ENCODE results near the gene HMGN4. TPM values are rescaled to one million over a fixed set of nuclear protein-coding genes. Genes with fewer than 3 reads are reported as not detected.
"Not testable (repeated sequence)": the region's sequence is repeated elsewhere in the genome, so short reads cannot be mapped to it uniquely, and the experiment has no call there.

Gene HMGN4
- total RNA-seq, 1 donor from 2014 or later: 29.0 TPM

GRCh38 chr6:26539071-26539615 lies 977 bp downstream of the HMGN4 start:
- intact Hi-C loops (cut with DNase I): loop anchor here (5.0 to 10.0 kb wide), 3 partner anchors 227 to 936 kb away; partner anchors contain the start of gene ZNF184
- no peak for DNase-seq (ENCODE audit: missing footprints)
- ATAC-seq: no peak

GRCh38 chr6:26541579-26541978 lies 3.4 kb downstream of the HMGN4 start:
- no peak for ATAC-seq
- intact Hi-C loops (cut with DNase I): no loop called here

GRCh38 chr6:26543953-26544352 lies 5.8 kb downstream of the HMGN4 start:
- ATAC-seq: no peak
- intact Hi-C loops (cut with DNase I): no loop called here
- no peak for DNase-seq (ENCODE audit: missing footprints)

More at GRCh38 chr6:26541579-26541978, 3.4 kb downstream of the HMGN4 start:
- DNase-seq (ENCODE audit: missing footprints): no peak

GRCh38 chr6:26544473-26544872 lies 6.3 kb downstream of the HMGN4 start:
- intact Hi-C loops (cut with DNase I): no loop called here

GRCh38 chr6:26545627-26546026 lies 7.5 kb downstream of the HMGN4 start:
- DNase-seq (ENCODE audit: missing footprints): no peak
- intact Hi-C loops (cut with DNase I): no loop called here
- ATAC-seq: no peak

More at GRCh38 chr6:26544473-26544872, 6.3 kb downstream of the HMGN4 start:
- ATAC-seq (no peak), DNase-seq (ENCODE audit: missing footprints) (no peak)

- intact Hi-C loops (cut with DNase I); DNase-seq (ENCODE audit: missing footprints); ATAC-seq: not testable (repeated sequence)
Observed at GRCh38 chr6:26547363-26547762, 9.2 kb downstream of the HMGN4 start.

GRCh38 chr6:26550250-26550993 lies 12.3 kb downstream of the HMGN4 start:
- ATAC-seq (peak; percentile 56), DNase-seq (ENCODE audit: missing footprints) (peak; percentile 83)
- intact Hi-C loops (cut with DNase I): no loop called here

GRCh38 chr6:26552205-26552604 lies 14.0 kb downstream of the HMGN4 start:
- DNase-seq (ENCODE audit: missing footprints) (no peak), ATAC-seq (no peak)
- intact Hi-C loops (cut with DNase I): no loop called here

GRCh38 chr6:26552640-26553188 lies 14.5 kb downstream of the HMGN4 start:
- DNase-seq (ENCODE audit: missing footprints) (no peak), ATAC-seq (no peak)
- intact Hi-C loops (cut with DNase I): loop anchor here (1.0 kb wide), 2 partner anchors 14 to 31 kb away; partner anchors contain the start of gene HMGN4

- no peak for DNase-seq (ENCODE audit: missing footprints)
- intact Hi-C loops (cut with DNase I): loop anchor here (1.0 kb wide), 2 partner anchors 15 to 32 kb away; partner anchors contain the start of gene HMGN4
- peak; percentile 82 for ATAC-seq
Observed at GRCh38 chr6:26553264-26553634, 15.1 kb downstream of the HMGN4 start.

- intact Hi-C loops (cut with DNase I): loop anchor here (1.0 kb wide), 3 partner anchors 14 to 33 kb away; partner anchors contain the start of gene HMGN4
- DNase-seq (ENCODE audit: missing footprints) (peak; percentile 80), ATAC-seq (peak; percentile 83)
Observed at GRCh38 chr6:26553635-26554446, 15.7 kb downstream of the HMGN4 start.

GRCh38 chr6:26554447-26554696 lies 16.2 kb downstream of the HMGN4 start:
- no peak for ATAC-seq
- intact Hi-C loops (cut with DNase I): loop anchor here (1.0 kb wide), 1 partner anchor 14 kb away; no protein-coding TSS in a partner anchor
- DNase-seq (ENCODE audit: missing footprints): no peak

- intact Hi-C loops (cut with DNase I): loop anchor here (1.0 kb wide), 1 partner anchor 13 kb away; no protein-coding TSS in a partner anchor
- DNase-seq (ENCODE audit: missing footprints) (no peak), ATAC-seq (peak; percentile 24)
Observed at GRCh38 chr6:26554697-26555504, 16.7 kb downstream of the HMGN4 start.

- DNase-seq (ENCODE audit: missing footprints) (no peak), ATAC-seq (no peak)
- intact Hi-C loops (cut with DNase I): no loop called here
Observed at GRCh38 chr6:26555505-26556262, 17.5 kb downstream of the HMGN4 start.

GRCh38 chr6:26556263-26557070 lies 18.3 kb downstream of the HMGN4 start:
- intact Hi-C loops (cut with DNase I): no loop called here
- ATAC-seq (peak; percentile 8), DNase-seq (ENCODE audit: missing footprints) (no peak)

GRCh38 chr6:26561533-26562466 lies 23.6 kb downstream of the HMGN4 start:
- intact Hi-C loops (cut with DNase I): no loop called here
- DNase-seq (ENCODE audit: missing footprints) (no peak), ATAC-seq (no peak)
